Nephron (organoid): Measurements from ENCODE around the gene GHRHR.

ENCODE experiments used
- H3K27ac Mint-ChIP-seq, 3 experiments: 2 replicates each; pipeline ENCODE4 v1.8.0; 2020; ENCODE audit warnings: mixed read lengths in 3 of 3, mild to moderate bottlenecking in 2 of 3, moderate library complexity in 1 of 3
- H3K27me3 Mint-ChIP-seq: 2 replicates; pipeline ENCODE4 v1.8.0; 2021; ENCODE audit warnings: low read depth, mild to moderate bottlenecking, moderate library complexity, mixed read lengths
- H3K36me3 Mint-ChIP-seq: 2 replicates; pipeline ENCODE4 v1.8.0; 2020; ENCODE audit warnings: low read depth, mixed read lengths
- H3K4me1 Mint-ChIP-seq: 2 replicates; pipeline ENCODE4 v1.8.0; 2020; ENCODE audit warnings: mixed read lengths
- H3K4me3 Mint-ChIP-seq, 3 experiments: 2 replicates each; pipeline ENCODE4 v1.8.0; 2020; ENCODE audit warnings: mild to moderate bottlenecking in 3 of 3, mixed read lengths in 3 of 3, moderate library complexity in 2 of 3
- H3K9me3 Mint-ChIP-seq: 2 replicates; pipeline ENCODE4 v1.8.0; 2020; ENCODE audit warnings: mixed read lengths
- TF ChIP-seq, protein P1 (sequence below), 3 experiments: fragments of 200-600 bp; sonication (generic); IDR thresholded peaks; one replicate each; pipeline ENCODE4 v1.5.0; 2021; ENCODE audit warnings: antibody characterized with exemption in 3 of 3; ENCODE audit not compliant: unreplicated experiment in 3 of 3

Gene GHRHR

DNA sequence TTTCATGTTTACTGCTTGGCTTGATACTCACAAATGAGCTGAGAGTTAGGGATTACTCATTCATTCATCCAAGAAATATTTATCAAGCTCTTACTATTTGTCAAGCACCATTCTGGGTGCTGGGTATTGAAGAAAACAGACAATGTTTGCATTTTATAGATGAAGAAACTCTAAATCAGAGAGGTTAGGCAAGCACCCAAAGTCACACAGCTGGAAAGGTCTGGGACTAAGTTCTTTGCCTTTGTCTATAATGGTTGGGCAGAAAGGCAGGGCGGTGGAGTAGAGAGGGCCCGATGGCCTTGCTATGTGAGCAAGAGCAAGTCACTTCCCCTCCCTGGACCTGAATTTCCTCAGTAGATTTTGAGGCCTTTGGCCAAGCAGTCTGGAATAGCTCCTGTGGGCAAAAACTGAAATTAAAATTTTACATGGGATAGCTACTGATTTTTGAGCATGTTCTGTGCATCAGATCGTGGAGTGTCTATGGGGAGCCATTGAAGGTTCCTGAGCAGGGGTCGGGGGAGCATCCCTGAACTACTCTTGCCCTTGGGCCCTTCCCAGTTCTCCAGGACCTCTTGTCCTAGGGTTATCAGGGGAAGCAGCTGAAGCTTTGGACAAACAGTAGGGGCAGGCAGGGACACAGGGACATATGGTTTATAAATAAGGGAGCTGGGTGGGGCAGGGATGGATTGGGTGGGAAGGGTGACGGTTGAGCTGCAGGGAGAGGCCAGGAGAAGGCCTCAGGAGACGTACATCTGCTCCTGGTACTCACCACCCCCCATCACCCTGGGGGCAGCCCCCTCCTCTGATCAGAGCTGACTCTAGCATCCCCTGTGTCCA, 28.8 kb upstream of the GHRHR start:
- Mint-ChIP-seq H3K36me3 (no peaks in the 10 kb centered on the region), H3K27ac (peak overlapping the region in 1 of 3 experiments; percentile 60), H3K9me3 (no peaks in the 10 kb centered on the region), H3K4me1 (peaks cover 34% of the 10 kb centered on the region), H3K27me3 (peaks cover 19% of the 10 kb centered on the region), H3K4me3 (no peak overlapping the region)
- TF ChIP-seq, protein P1, sequence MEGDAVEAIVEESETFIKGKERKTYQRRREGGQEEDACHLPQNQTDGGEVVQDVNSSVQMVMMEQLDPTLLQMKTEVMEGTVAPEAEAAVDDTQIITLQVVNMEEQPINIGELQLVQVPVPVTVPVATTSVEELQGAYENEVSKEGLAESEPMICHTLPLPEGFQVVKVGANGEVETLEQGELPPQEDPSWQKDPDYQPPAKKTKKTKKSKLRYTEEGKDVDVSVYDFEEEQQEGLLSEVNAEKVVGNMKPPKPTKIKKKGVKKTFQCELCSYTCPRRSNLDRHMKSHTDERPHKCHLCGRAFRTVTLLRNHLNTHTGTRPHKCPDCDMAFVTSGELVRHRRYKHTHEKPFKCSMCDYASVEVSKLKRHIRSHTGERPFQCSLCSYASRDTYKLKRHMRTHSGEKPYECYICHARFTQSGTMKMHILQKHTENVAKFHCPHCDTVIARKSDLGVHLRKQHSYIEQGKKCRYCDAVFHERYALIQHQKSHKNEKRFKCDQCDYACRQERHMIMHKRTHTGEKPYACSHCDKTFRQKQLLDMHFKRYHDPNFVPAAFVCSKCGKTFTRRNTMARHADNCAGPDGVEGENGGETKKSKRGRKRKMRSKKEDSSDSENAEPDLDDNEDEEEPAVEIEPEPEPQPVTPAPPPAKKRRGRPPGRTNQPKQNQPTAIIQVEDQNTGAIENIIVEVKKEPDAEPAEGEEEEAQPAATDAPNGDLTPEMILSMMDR (IDR thresholded peaks at IDR 0.05; ENCODE audit: unreplicated experiment in 3 of 3), result no peak

DNA sequence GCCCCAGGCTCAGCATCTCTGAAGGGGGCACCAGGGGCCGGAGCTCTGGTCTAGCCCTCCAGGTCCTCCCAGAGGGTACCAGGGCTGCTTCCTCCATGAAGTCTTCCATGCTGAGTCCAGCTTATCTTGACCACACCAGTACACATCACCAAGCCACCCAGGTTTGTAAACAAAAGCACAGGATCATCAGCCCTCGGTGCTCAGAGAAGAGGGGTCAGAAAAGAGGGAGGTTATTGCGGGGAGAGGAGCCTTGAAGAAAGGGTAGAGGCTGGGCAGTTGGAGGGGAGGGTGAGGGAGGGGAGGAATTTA, 28.2 kb upstream of the GHRHR start:
- Mint-ChIP-seq H3K36me3 (no peaks in the 10 kb centered on the region), H3K4me3 (no peak overlapping the region), H3K4me1 (peaks cover 28% of the 10 kb centered on the region), H3K27me3 (peaks cover 24% of the 10 kb centered on the region), H3K9me3 (no peaks in the 10 kb centered on the region), H3K27ac (no peak overlapping the region)
- TF ChIP-seq, protein P1 (IDR thresholded peaks at IDR 0.05; ENCODE audit: unreplicated experiment in 3 of 3), result no peak

DNA sequence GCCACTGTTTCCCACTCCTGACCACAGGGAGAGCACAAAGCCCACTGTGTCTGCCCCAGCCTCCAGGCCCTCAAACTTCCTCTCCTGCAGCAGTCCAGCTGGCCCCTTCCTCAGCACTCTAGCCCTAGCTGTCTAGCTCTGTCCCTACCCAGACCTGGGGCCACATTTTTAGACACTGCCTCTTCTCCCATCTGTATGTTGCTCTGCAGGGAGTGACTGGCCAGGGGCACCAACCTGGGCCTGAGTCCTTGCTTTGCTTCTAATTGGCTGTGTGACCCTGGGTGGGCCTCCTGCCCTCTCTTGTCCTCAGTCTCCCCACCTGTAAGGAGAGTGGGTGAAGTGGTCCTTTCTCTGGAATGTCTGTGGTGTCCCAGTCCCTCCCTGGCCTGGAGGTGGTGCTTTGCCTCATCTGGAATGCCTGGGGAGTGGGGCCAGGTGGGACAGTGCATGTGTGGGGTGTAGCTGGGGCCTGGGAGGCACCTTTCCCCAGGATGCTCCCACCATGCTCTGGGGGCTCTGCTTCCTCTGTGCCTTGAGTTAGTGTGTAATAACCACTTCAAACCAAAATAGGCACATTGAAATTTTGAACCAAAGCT, 27.0 kb upstream of the GHRHR start:
- Mint-ChIP-seq H3K9me3 (no peaks in the 10 kb centered on the region), H3K27ac (peak overlapping the region; percentile 27 to 90 (median 45)), H3K36me3 (no peaks in the 10 kb centered on the region), H3K4me3 (no peak overlapping the region), H3K27me3 (peaks cover 31% of the 10 kb centered on the region), H3K4me1 (peaks cover 16% of the 10 kb centered on the region)
- TF ChIP-seq, protein P1 (IDR thresholded peaks at IDR 0.05; ENCODE audit: unreplicated experiment in 3 of 3), result no peak

DNA sequence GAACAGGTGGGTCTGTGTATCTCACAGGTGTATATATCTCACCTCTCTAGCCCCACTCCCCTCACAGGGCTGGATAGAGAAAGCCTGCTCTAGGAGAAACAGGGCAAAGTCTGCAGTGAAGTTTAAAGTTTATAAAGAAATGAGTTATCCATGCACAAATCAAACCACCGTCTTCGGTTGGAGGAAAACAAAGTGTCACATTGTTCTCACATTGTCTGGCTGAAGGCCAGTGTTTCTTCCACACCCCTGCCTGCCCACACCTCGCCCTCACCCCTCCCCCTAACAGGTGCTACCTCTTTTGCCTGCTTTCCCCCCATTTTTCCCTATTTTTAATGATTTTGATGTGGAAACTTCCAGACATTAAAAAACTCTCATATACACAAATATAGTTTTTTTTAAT, 26.3 kb upstream of the GHRHR start:
- H3K4me1 Mint-ChIP-seq, result peaks cover 9% of the 10 kb centered on the region
- TF ChIP-seq, protein P1 (IDR thresholded peaks at IDR 0.05; ENCODE audit: unreplicated experiment in 3 of 3), result no peak
- H3K4me3 Mint-ChIP-seq, result no peak overlapping the region
- peak overlapping the region; percentile 27 to 90 (median 63) for H3K27ac Mint-ChIP-seq
- H3K36me3 Mint-ChIP-seq, result no peaks in the 10 kb centered on the region
- peaks cover 37% of the 10 kb centered on the region for H3K27me3 Mint-ChIP-seq
- H3K9me3 Mint-ChIP-seq, result no peaks in the 10 kb centered on the region

DNA sequence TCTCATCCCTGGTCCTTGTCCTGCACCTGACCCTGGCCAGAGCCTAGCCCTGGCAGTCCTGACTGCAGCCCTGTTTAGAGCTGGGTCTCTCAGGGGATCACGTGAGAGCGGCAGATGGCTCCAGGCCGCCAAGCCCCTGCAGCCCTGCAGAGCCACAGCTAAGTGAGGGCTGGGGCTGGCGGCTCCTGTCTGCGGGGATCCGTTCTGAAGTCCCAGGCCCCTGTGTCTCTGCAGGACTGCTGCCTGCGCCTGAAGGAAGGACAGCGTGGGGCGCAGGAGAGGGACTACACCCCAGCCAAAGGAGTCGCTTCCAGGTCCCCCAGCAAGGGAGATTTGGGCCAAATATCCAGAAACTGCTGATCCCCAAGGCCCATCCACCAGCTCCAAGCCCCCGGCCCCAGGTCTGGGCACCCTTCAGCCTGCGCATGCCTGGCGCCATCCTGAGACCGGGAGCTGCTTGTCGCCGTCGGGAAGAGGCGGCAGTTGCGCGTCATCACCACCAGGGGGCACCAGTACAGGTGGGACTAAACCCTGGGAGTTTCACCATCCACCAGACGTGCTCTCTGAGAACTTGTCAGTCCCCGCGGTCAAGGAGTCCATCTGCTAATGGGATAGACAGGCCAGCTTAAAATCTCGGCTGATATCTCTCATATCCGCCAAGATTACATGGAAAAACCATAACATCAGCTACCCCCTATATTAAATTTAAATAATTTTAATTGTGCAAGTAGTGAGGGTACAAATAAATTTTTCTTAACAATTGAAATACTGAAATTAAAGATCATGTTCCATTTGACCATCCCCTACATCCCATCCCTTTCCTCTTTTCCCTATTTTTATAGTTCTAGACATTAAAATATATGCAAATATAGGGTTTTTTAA, 25.1 kb upstream of the GHRHR start:
- Mint-ChIP-seq H3K27ac (peak overlapping the region in 1 of 3 experiments; percentile 68), H3K36me3 (no peaks in the 10 kb centered on the region), H3K4me1 (peaks cover 6% of the 10 kb centered on the region), H3K4me3 (peak overlapping the region in 1 of 3 experiments; percentile 46), H3K27me3 (peaks cover 43% of the 10 kb centered on the region), H3K9me3 (no peaks in the 10 kb centered on the region)
- TF ChIP-seq, protein P1 (IDR thresholded peaks at IDR 0.05; ENCODE audit: unreplicated experiment in 3 of 3), result peak; percentile 98 to 99 (median 99)
